Hematopoietic multipotent progenitor cell treated with erythropoietin and hydrocortisone succinate and interleukin-3 and kit ligand, for 17 days (in vitro differentiated cells): ENCODE measurements around the gene RPL10L.

Source experiments
- DNase-seq: peaks from one replicate; pipeline ENCODE4 v3.0.0-alpha.2; 2015; ENCODE audit warnings: low spot score

The RPL10L gene

DNA sequence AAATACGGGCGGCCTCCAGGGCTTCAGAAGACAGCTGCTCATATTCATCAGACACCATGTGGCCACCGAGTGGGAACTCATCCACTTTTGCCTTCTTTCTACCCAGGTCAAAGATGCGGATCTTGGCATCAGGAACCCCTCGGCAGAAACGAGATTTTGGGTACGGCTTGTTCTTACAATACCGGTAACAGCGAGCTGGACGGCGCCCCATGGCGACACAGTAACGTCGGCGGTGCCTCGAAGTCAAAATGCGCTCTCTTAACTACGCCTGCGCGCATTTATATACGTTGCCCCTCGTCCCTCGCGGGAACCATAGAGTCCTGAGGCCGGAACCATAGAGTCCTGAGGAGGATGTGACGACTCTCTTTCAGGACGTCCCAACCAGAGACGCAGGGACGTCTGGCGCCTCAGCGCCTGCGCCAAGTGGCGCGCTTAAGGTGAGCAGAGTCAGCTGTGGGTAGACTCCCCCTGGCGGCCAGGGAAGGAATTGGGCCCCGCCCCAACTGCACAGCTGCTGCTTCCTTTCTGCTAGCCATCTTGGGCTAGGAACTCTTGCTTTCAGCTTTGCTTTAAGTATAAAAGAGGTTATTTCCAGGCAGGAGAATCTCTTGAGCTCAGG is at the start of gene RPL10L:
TSS of gene RPL10L (minus strand) at position 256 of the 619 bp plus-strand sequence. CDS start at position 211, 45 bp downstream.
- no peak for DNase-seq

DNA sequence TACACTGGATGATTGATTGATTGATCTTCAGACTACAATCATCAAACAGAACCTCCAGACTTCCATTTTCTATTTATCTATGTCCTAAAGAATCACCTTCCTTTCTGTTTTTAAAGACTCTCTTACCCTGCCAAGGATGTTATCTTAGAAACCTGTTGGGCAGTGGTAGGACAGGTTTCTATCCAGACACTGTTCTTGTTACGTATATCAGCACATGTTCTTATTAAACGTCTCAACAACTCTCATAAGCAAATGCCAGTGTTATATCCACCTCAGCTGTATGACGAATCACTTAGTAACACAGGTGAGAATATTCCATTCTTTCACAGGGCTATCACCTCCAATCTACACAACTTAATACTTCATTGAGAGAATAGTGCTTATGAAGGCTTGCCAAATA is 40.2 kb upstream of the RPL10L start:
- no peak for DNase-seq

- DNase-seq, result no peak
Observed at GRCh38 chr14:46686652-46687051, 35.1 kb upstream of the RPL10L start.

DNA sequence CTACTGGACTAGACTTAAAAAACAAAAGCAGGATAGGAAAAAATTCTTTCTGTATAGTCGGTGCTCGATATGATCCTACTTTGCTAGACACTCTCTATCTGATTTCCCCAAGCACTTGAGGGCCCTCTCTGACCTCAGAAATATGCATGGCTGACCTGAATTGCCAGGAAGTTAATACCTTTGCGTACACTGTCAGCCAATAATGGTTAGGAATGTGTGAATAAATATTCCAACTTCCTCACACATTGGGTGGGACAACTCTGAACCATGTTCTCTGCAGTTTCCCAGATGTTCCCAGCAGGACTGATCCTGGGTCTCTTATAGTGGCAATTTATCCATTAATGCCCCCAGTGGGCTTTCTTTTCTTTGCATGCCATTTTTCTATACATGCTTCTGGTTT is 20.5 kb upstream of the RPL10L start:
- no peak for DNase-seq

- DNase-seq, result no peak
Observed at GRCh38 chr14:46663382-46663781, 11.8 kb upstream of the RPL10L start.

GRCh38 chr14:46661728-46662127 is 10.1 kb upstream of the RPL10L start:
- no peak for DNase-seq

DNA sequence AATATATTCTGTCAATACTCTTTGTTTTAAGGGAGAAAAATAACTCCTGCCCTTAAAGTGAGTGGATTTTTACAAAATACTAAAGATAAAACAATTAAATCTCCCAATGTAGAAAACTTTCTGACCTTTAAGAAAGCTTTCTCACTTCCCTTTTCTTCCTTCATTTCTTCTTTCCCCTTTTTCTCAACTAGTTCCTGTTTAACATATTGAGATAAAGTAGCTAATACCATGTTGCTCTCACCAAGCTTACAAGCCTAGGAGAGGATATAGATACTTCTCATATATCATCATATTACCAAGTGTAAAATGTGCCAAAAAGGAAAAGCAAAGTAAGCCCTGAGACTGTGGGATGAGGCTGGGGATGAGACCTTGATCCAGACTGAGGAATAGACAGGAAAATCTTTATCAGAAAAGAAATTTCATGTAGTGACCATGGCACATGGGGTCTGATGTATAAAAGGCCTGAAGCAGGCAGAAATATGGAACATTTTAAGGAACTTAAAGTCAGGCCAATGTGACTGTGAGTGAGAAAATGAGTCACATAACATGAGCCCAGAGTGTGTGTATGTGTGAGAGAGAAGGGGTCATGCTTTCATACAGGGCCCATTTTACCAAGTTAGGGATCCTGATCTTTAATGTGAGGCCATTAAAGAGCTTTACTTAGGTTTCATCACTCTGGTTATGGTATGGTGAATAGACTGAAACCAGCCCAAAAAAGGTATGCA is 1.6 kb upstream of the RPL10L start:
- no peak for DNase-seq

GRCh38 chr14:46646796-46647195 is 4.8 kb downstream of the RPL10L start:
- no peak for DNase-seq

DNA sequence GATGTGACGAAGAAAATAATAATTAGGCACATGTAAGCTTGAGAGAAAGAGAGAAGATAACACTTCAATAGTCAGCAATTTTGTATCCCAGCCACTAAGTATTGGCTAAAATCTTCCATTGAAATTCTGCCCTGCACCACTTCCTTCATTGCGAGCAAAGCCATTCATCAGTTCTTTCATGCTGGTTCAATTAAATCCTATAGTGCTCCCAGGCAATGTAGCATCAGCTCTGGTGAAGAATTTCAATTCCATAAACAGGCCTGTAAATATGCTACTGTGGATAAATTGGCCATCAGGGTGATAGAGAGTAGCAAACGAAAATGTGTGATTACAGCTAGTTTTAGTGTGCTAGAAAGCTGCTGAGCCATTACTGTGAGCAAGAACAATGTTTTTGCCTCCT is 24.7 kb downstream of the RPL10L start:
- no peak for DNase-seq
